NB4 (cell line): ENCODE data around the gene KLHDC8A.

Source experiments
- CTCF ChIP-seq: IDR thresholded peaks from one replicate; pipeline ENCODE4 v1.5.1; 2012; ENCODE audit warnings: low read depth, low read length
- MAX ChIP-seq: IDR thresholded peaks from 2 replicates; pipeline ENCODE4 v1.6.1; 2011; ENCODE audit warnings: low read depth, low read length
- MYC ChIP-seq: IDR thresholded peaks from 2 replicates; pipeline ENCODE4 v1.6.1; 2011; ENCODE audit warnings: low read depth, low read length
- POLR2A ChIP-seq: IDR thresholded peaks from 2 replicates; pipeline ENCODE4 v1.6.1; 2011; ENCODE audit warnings: mild to moderate bottlenecking; ENCODE audit not compliant: insufficient read length; ENCODE audit errors: extremely low read depth

- TF ChIP-seq POLR2A (no peak), CTCF (no peak), MYC (no peak), MAX (no peak)
Observed at GRCh38 chr1:205377355-205377754, 20.6 kb upstream of the KLHDC8A start.
